Neural progenitor cell (in vitro differentiated cells): ENCODE results near the gene S100A3. TPM values are rescaled to one million over a fixed set of nuclear protein-coding genes. Genes with fewer than 3 reads are reported as not detected.

Experiments
- DNase-seq: peaks from one replicate; pipeline ENCODE4 v3.0.0-alpha.2; 2016; ENCODE audit warnings: low spot score
- H2AFZ ChIP-seq: fragments of 200-600 bp; sonication (generic); replicated peaks from 2 replicates; pipeline ENCODE4 v1.6.1; 2016; ENCODE audit warnings: antibody characterized with exemption
- H3F3A ChIP-seq: fragments of 200-600 bp; sonication (generic); 2 replicates; pipeline ENCODE4 v1.6.1; 2016; ENCODE audit warnings: antibody characterized with exemption, low read depth
- H3K27ac ChIP-seq: fragments of 200-600 bp; sonication (generic); 2 replicates; pipeline ENCODE4 v1.5.1; 2016; ENCODE audit warnings: mild to moderate bottlenecking
- H3K27me3 ChIP-seq: fragments of 200-600 bp; sonication (generic); 2 replicates; pipeline ENCODE4 v1.6.1; 2016; ENCODE audit warnings: mild to moderate bottlenecking, moderate library complexity
- H3K36me3 ChIP-seq: fragments of 200-600 bp; sonication (generic); 2 replicates; pipeline ENCODE4 v1.5.1; 2016
- H3K4me1 ChIP-seq: fragments of 200-600 bp; sonication (generic); 2 replicates; pipeline ENCODE4 v1.6.1; 2016; ENCODE audit warnings: mixed run types
- H3K4me2 ChIP-seq: fragments of 200-600 bp; sonication (generic); 2 replicates; pipeline ENCODE4 v1.6.1; 2016
- H3K4me3 ChIP-seq: fragments of 200-600 bp; sonication (generic); 2 replicates; pipeline ENCODE4 v1.5.1; 2016
- H3K79me2 ChIP-seq: fragments of 200-600 bp; sonication (generic); 2 replicates; pipeline ENCODE4 v1.6.1; 2016; ENCODE audit warnings: low read depth
- H3K9ac ChIP-seq: fragments of 200-600 bp; sonication (generic); 2 replicates; pipeline ENCODE4 v1.6.1; 2016
- H3K9me3 ChIP-seq: fragments of 200-600 bp; sonication (generic); 2 replicates; pipeline ENCODE4 v1.5.1; 2016; ENCODE audit warnings: low read depth
- H4K20me1 ChIP-seq: fragments of 200-600 bp; sonication (generic); 2 replicates; pipeline ENCODE4 v1.6.1; 2016; ENCODE audit warnings: low read depth
- H3K27ac Mint-ChIP-seq: 3 replicates; pipeline ENCODE4 v1.8.0; 2021; ENCODE audit warnings: mixed read lengths
- H3K27me3 Mint-ChIP-seq: 2 replicates; pipeline ENCODE4 v1.8.0; 2022; ENCODE audit warnings: low read depth, mild to moderate bottlenecking, inconsistent platforms, moderate library complexity, mixed read lengths; ENCODE audit not compliant: insufficient read depth
- H3K36me3 Mint-ChIP-seq: 3 replicates; pipeline ENCODE4 v1.8.0; 2021; ENCODE audit warnings: mixed read lengths
- H3K4me1 Mint-ChIP-seq: 3 replicates; pipeline ENCODE4 v1.8.0; 2021; ENCODE audit warnings: mixed read lengths
- H3K4me3 Mint-ChIP-seq: 3 replicates; pipeline ENCODE4 v1.8.0; 2021; ENCODE audit warnings: mild to moderate bottlenecking, moderate library complexity, mixed read lengths
- H3K9me3 Mint-ChIP-seq: 3 replicates; pipeline ENCODE4 v1.8.0; 2020; ENCODE audit warnings: mixed read lengths
- EZH2 ChIP-seq: fragments of 200-600 bp; sonication (generic); IDR thresholded peaks from 2 replicates; pipeline ENCODE4 v1.6.1; 2017; ENCODE audit warnings: antibody characterized with exemption, mild to moderate bottlenecking, moderate library complexity
- EZH2phosphoT487 ChIP-seq: fragments of 200-600 bp; sonication (generic); IDR thresholded peaks from 2 replicates; pipeline ENCODE4 v1.6.1; 2017; ENCODE audit warnings: antibody characterized with exemption
- total RNA-seq: library from RNA; depleted of rRNA; stranded (reverse); fragments of >200 nt; gene quantifications from 2 replicates; pipeline ENCODE4 v1.2.3, GENCODE V29; 2015; ENCODE audit warnings: low replicate concordance
- TF ChIP-seq, protein P1 (sequence below): fragments of 200-600 bp; sonication (generic); IDR thresholded peaks from 2 replicates; pipeline ENCODE4 v1.5.1; 2017; ENCODE audit warnings: antibody characterized with exemption, mild to moderate bottlenecking

Gene S100A3
- total RNA-seq, 1 donor from 2014 or later: not detected

DNA sequence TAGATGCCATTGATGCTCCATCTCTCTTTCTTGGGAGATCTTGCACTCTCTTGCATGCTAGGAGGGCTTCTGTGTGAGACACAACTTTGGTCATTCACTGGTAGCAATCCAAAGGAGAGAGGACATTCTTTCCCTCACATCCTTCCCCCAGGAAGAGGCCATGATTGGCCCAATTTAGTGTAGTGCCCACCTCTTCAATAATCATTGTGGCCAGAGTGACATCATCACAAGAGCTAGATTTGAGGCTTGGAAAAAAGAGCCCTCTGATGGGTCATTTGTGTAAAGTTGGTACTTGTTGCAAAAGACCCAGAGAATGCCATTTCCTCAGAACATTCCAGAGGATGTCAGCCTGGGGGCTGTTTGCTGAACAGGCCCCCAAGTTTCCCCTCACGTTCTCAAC is 43.5 kb downstream of the S100A3 start:
- Histone ChIP-seq H2AFZ (no peak overlapping the region), H3F3A (peaks cover 1% of the 10 kb centered on the region), H4K20me1 (no peaks in the 10 kb centered on the region), H3K4me3 (no peak overlapping the region), H3K9ac (no peak overlapping the region), H3K36me3 (no peaks in the 10 kb centered on the region), H3K4me2 (no peak overlapping the region), H3K27me3 (no peaks in the 10 kb centered on the region), H3K4me1 (no peaks in the 10 kb centered on the region), H3K79me2 (no peaks in the 10 kb centered on the region), H3K9me3 (no peaks in the 10 kb centered on the region), H3K27ac (no peak overlapping the region)
- TF ChIP-seq EZH2phosphoT487: no peak
- no peak for TF ChIP-seq EZH2
- TF ChIP-seq, protein P1, sequence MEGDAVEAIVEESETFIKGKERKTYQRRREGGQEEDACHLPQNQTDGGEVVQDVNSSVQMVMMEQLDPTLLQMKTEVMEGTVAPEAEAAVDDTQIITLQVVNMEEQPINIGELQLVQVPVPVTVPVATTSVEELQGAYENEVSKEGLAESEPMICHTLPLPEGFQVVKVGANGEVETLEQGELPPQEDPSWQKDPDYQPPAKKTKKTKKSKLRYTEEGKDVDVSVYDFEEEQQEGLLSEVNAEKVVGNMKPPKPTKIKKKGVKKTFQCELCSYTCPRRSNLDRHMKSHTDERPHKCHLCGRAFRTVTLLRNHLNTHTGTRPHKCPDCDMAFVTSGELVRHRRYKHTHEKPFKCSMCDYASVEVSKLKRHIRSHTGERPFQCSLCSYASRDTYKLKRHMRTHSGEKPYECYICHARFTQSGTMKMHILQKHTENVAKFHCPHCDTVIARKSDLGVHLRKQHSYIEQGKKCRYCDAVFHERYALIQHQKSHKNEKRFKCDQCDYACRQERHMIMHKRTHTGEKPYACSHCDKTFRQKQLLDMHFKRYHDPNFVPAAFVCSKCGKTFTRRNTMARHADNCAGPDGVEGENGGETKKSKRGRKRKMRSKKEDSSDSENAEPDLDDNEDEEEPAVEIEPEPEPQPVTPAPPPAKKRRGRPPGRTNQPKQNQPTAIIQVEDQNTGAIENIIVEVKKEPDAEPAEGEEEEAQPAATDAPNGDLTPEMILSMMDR: no peak
- Mint-ChIP-seq H3K4me3 (no peak overlapping the region), H3K9me3 (no peaks in the 10 kb centered on the region), H3K27me3 (peaks cover 6% of the 10 kb centered on the region), H3K36me3 (no peaks in the 10 kb centered on the region), H3K4me1 (peaks cover 11% of the 10 kb centered on the region), H3K27ac (no peak overlapping the region)
- DNase-seq: no peak

DNA sequence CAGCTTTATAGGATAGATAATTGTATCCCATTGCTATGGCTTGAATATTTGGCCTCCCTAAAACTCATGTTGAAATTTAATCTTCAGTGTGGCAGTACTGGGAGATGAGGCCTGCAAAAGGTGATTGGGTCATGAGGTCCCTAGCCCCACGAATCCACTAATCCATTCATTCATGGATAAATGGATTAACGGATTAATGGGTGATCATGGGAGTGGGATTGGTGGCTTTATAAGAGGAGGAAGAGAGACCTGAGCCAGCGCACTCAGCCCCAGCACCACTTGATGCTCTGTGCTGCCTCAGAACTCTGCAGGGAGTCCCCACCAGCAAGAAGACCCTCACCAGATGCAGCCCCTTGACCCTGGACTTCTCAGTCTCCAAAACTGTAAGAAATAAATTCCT is 45.3 kb downstream of the S100A3 start:
- TF ChIP-seq EZH2 (no peak), EZH2phosphoT487 (no peak)
- TF ChIP-seq, protein P1: no peak
- no peaks in the 10 kb centered on the region for H3K79me2 ChIP-seq
- H3K36me3 Mint-ChIP-seq: no peaks in the 10 kb centered on the region
- H3K27me3 Mint-ChIP-seq: peaks cover 9% of the 10 kb centered on the region
- H3K27ac ChIP-seq: no peak overlapping the region
- H3K9ac ChIP-seq: no peak overlapping the region
- H2AFZ ChIP-seq: no peak overlapping the region
- H3F3A ChIP-seq: no peaks in the 10 kb centered on the region
- no peaks in the 10 kb centered on the region for H3K36me3 ChIP-seq
- no peaks in the 10 kb centered on the region for H3K4me1 ChIP-seq
- no peaks in the 10 kb centered on the region for H3K9me3 Mint-ChIP-seq
- no peak overlapping the region for H3K4me2 ChIP-seq
- no peaks in the 10 kb centered on the region for H3K9me3 ChIP-seq
- no peaks in the 10 kb centered on the region for H3K27me3 ChIP-seq
- no peak for DNase-seq
- peak overlapping the region; percentile 54 for H3K4me3 Mint-ChIP-seq
- no peaks in the 10 kb centered on the region for H4K20me1 ChIP-seq
- H3K4me1 Mint-ChIP-seq: peaks cover 11% of the 10 kb centered on the region
- peak overlapping the region; percentile 19 for H3K27ac Mint-ChIP-seq
- H3K4me3 ChIP-seq: no peak overlapping the region

DNA sequence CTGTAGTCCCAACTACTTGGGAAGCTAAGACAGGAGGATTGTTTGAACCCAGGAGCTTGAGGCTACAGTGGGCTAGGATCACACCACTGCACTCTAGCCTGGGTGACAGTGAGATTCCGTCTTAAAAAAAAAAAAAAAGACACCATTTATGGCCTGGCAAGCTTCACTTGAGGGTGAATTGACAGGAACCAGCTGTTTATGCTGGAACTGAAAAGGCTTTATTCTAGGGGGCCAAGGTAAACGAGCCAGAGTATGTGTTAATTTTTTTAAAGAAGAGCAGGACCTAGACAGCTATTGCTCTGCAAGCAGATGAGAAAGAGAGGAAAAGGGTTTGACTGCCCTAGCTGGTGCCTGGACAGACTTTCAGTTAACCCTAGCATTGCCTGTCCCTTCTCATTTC is 50.3 kb downstream of the S100A3 start:
- no peaks in the 10 kb centered on the region for H3F3A ChIP-seq
- no peak overlapping the region for H3K4me3 ChIP-seq
- H3K4me1 ChIP-seq: no peaks in the 10 kb centered on the region
- no peaks in the 10 kb centered on the region for H3K27me3 ChIP-seq
- Mint-ChIP-seq H3K9me3 (no peaks in the 10 kb centered on the region), H3K27ac (no peak overlapping the region), H3K27me3 (peaks cover 7% of the 10 kb centered on the region), H3K4me1 (peaks cover 4% of the 10 kb centered on the region), H3K36me3 (no peaks in the 10 kb centered on the region), H3K4me3 (no peak overlapping the region)
- H3K36me3 ChIP-seq: no peaks in the 10 kb centered on the region
- TF ChIP-seq, protein P1: no peak
- TF ChIP-seq EZH2phosphoT487 (no peak), EZH2 (no peak)
- H3K4me2 ChIP-seq: no peak overlapping the region
- no peaks in the 10 kb centered on the region for H3K9me3 ChIP-seq
- H3K27ac ChIP-seq: no peak overlapping the region
- no peak for DNase-seq
- no peaks in the 10 kb centered on the region for H4K20me1 ChIP-seq
- no peaks in the 10 kb centered on the region for H3K79me2 ChIP-seq
- no peak overlapping the region for H3K9ac ChIP-seq
- no peak overlapping the region for H2AFZ ChIP-seq

Other genes with a start within 250 kb of the S100A3 start
- not detected in 2 replicates for gene PGLYRP3, start 236.3 kb downstream of the S100A3 start, total RNA-seq
- not detected in 2 replicates for gene PGLYRP4, start 200.4 kb downstream of the S100A3 start, total RNA-seq
- not detected in 2 replicates for gene S100A9, start 191.4 kb downstream of the S100A3 start, total RNA-seq
- not detected in 2 replicates for gene S100A12, start 173.6 kb downstream of the S100A3 start, total RNA-seq
- gene S100A8, start 158.2 kb downstream of the S100A3 start, total RNA-seq: not detected in 2 replicates
- gene S100A7A, start 132.7 kb downstream of the S100A3 start, total RNA-seq: not detected in 2 replicates
- gene S100A7, start 88.6 kb downstream of the S100A3 start, total RNA-seq: not detected in 2 replicates
- 0.34 TPM in 1 of 2 replicates, not detected in the other for gene S100A6, start 13.3 kb downstream of the S100A3 start, total RNA-seq
- not detected in 2 replicates for gene S100A5, start 8.3 kb downstream of the S100A3 start, total RNA-seq
- gene S100A4, start 3.5 kb downstream of the S100A3 start, total RNA-seq: 22.4 and 34.3 TPM in 2 replicates
- gene S100A2, start 16.6 kb upstream of the S100A3 start, total RNA-seq: not detected in 2 replicates
- gene S100A16, start 63.9 kb upstream of the S100A3 start, total RNA-seq: 12.4 and 13.1 TPM in 2 replicates
- not detected in 2 replicates for gene S100A14, start 67.1 kb upstream of the S100A3 start, total RNA-seq
- gene S100A13, start 78.2 kb upstream of the S100A3 start, total RNA-seq: 78.9 and 87.4 TPM in 2 replicates
- gene S100A1, start 79.2 kb upstream of the S100A3 start, total RNA-seq: 0.74 TPM in 1 of 2 replicates, not detected in the other
- gene CHTOP, start 84.8 kb upstream of the S100A3 start, total RNA-seq: 96.1 and 104 TPM in 2 replicates
- 50.1 and 52.4 TPM in 2 replicates for gene SNAPIN, start 109.4 kb upstream of the S100A3 start, total RNA-seq
- 474 and 475 TPM in 2 replicates for gene ILF2, start 121.7 kb upstream of the S100A3 start, total RNA-seq
- gene NPR1, start 129.4 kb upstream of the S100A3 start, total RNA-seq: 0.19 and 0.84 TPM in 2 replicates
- gene INTS3, start 178.8 kb upstream of the S100A3 start, total RNA-seq: 45.1 and 58.8 TPM in 2 replicates
- 8.2 and 10.1 TPM in 2 replicates for gene SLC27A3, start 226.1 kb upstream of the S100A3 start, total RNA-seq